ENCODE data around the gene ACACA.

ACACA gene

GRCh38 chr17:37284191-37284590 lies 122.4 kb downstream of the ACACA start:
- ATAC-seq = no peak

- ATAC-seq = no peak
These were observed 123.1 kb downstream of the ACACA start for GRCh38 chr17:37283414-37283961.

- ATAC-seq = no peak
These were observed 125.8 kb downstream of the ACACA start for GRCh38 chr17:37280841-37281240.

GRCh38 chr17:37278247-37278894 lies 128.3 kb downstream of the ACACA start:
- no peak for ATAC-seq

- no peak for ATAC-seq
These were observed 130.2 kb downstream of the ACACA start for GRCh38 chr17:37276475-37276874.

- no peak for ATAC-seq
These were observed 132.2 kb downstream of the ACACA start for GRCh38 chr17:37274461-37274860.

GRCh38 chr17:37273409-37274051 lies 133.1 kb downstream of the ACACA start:
- no peak for ATAC-seq

GRCh38 chr17:37265446-37266173 lies 141.0 kb downstream of the ACACA start:
- ATAC-seq = no peak

- ATAC-seq = no peak
These were observed 145.3 kb downstream of the ACACA start for GRCh38 chr17:37261286-37261685.

GRCh38 chr17:37259030-37259735 lies 147.5 kb downstream of the ACACA start:
- ATAC-seq = no peak

GRCh38 chr17:37256627-37257026 lies 150.0 kb downstream of the ACACA start:
- no peak for ATAC-seq

GRCh38 chr17:37255432-37255831 lies 151.2 kb downstream of the ACACA start:
- no peak for ATAC-seq

GRCh38 chr17:37247825-37248224 lies 158.8 kb downstream of the ACACA start:
- ATAC-seq = no peak

- ATAC-seq = no peak
These were observed 160.6 kb downstream of the ACACA start for GRCh38 chr17:37246085-37246484.

GRCh38 chr17:37240381-37240780 lies 166.3 kb downstream of the ACACA start:
- no peak for ATAC-seq

- ATAC-seq = no peak
These were observed 166.8 kb downstream of the ACACA start for GRCh38 chr17:37239690-37240334.

- no peak for ATAC-seq
These were observed 172.5 kb downstream of the ACACA start for GRCh38 chr17:37234106-37234505.

GRCh38 chr17:37233036-37233435 lies 173.6 kb downstream of the ACACA start:
- no peak for ATAC-seq

GRCh38 chr17:37231887-37232286 lies 174.7 kb downstream of the ACACA start:
- ATAC-seq = no peak

GRCh38 chr17:37230633-37231032 lies 176.0 kb downstream of the ACACA start:
- ATAC-seq = no peak

GRCh38 chr17:37225465-37225864 lies 181.2 kb downstream of the ACACA start:
- ATAC-seq = no peak

GRCh38 chr17:37221865-37222264 lies 184.8 kb downstream of the ACACA start:
- ATAC-seq = no peak

- ATAC-seq = no peak
These were observed 186.1 kb downstream of the ACACA start for GRCh38 chr17:37220607-37220953.

All from activated CD4-positive, CD25-positive, alpha-beta regulatory T cell treated with anti-CD3 and anti-CD28 coated beads, Interleukin-2, amount 50 U/mL, for 24 hours (primary cell).